OCI-LY7 (cell line): ENCODE data around the gene ISLR2.

ENCODE experiments used
- EZH2phosphoT487 ChIP-seq: fragments of 200-600 bp; sonication (generic); IDR thresholded peaks from 2 replicates; pipeline ENCODE4 v1.6.1; 2018; ENCODE audit warnings: low read depth, borderline replicate concordance, mild to moderate bottlenecking, mixed run types, antibody characterized with exemption, low read length, moderate library complexity, mixed read lengths
- TF ChIP-seq, protein P1 (sequence below): fragments of 200-600 bp; sonication (generic); conservative IDR thresholded peaks from 2 replicates; pipeline ENCODE4 v1.5.1; 2014; ENCODE audit warnings: mild to moderate bottlenecking, antibody characterized with exemption, low read length, moderate library complexity, mixed read lengths

DNA sequence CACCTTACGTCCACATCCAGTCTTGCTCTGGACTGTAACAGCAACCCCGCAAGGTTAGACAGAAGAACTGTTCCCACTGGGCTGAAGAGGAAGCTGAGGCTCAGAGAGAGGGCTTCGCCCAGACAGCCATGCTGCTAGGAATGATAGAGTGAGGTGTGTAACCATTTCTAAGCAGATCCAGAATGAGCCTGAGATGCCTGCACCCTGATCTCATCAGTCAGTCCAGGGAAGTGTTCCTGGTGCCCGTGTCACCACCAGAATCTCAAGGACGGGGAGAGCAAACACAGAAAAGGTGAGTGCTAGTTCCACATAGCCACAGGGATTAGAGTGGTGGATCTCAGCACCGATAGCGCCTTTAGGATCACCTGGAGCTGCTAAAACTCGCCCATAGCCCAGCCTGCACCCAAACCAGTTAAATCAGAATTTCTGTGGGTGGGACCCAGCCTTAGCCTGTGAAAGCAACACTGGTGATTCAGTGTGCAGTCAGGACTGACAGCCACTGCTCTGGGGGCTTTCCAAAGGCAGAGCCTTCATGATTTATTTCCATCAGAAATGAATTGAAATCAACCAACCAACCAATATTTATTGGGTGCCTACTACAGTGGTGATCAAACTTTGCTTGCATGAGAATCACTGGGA lies 55.4 kb downstream of the ISLR2 start:
- TF ChIP-seq, protein P1, sequence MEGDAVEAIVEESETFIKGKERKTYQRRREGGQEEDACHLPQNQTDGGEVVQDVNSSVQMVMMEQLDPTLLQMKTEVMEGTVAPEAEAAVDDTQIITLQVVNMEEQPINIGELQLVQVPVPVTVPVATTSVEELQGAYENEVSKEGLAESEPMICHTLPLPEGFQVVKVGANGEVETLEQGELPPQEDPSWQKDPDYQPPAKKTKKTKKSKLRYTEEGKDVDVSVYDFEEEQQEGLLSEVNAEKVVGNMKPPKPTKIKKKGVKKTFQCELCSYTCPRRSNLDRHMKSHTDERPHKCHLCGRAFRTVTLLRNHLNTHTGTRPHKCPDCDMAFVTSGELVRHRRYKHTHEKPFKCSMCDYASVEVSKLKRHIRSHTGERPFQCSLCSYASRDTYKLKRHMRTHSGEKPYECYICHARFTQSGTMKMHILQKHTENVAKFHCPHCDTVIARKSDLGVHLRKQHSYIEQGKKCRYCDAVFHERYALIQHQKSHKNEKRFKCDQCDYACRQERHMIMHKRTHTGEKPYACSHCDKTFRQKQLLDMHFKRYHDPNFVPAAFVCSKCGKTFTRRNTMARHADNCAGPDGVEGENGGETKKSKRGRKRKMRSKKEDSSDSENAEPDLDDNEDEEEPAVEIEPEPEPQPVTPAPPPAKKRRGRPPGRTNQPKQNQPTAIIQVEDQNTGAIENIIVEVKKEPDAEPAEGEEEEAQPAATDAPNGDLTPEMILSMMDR, result no peak
- TF ChIP-seq EZH2phosphoT487, result no peak
